Measurements from ENCODE around the gene TPRX1. TPM values are rescaled to one million over a fixed set of nuclear protein-coding genes. Genes with fewer than 3 reads are reported as not detected.

The TPRX1 gene
- total RNA-seq, 1 donor from 2014 or later, result not detected

Small RNA genes lying within 50 kb of the gene (small RNA-seq; reads per million reads assigned to genes)
- gene AC008745.1 (ENCODE audit: low replicate concordance) (not detected), gene SNORD23 (ENCODE audit: low replicate concordance) (not detected)

Other genes with a start within 250 kb of the TPRX1 start
- 0.10 TPM for gene ZNF541, start 231.4 kb downstream of the TPRX1 start, total RNA-seq
- gene BICRA, start 195.4 kb downstream of the TPRX1 start, total RNA-seq, result 10.8 TPM
- gene EHD2, start 91.1 kb downstream of the TPRX1 start, total RNA-seq, result 79.6 TPM
- gene NOP53, start 59.0 kb downstream of the TPRX1 start, total RNA-seq, result 143 TPM
- gene SELENOW, start 25.8 kb downstream of the TPRX1 start, total RNA-seq, result 551 TPM
- not detected for gene CRX, start 17.4 kb upstream of the TPRX1 start, total RNA-seq
- not detected for gene TPRX2, start 54.7 kb upstream of the TPRX1 start, total RNA-seq
- gene SULT2A1, start 81.8 kb upstream of the TPRX1 start, total RNA-seq, result not detected
- not detected for gene BSPH1, start 187.6 kb upstream of the TPRX1 start, total RNA-seq
- gene ELSPBP1, start 190.1 kb upstream of the TPRX1 start, total RNA-seq, result not detected
- not detected for gene CABP5, start 239.5 kb upstream of the TPRX1 start, total RNA-seq